Tibial nerve (tissue), 4 donors: ENCODE measurements around the gene TCERG1. TPM values are rescaled to one million over a fixed set of nuclear protein-coding genes. Genes with fewer than 3 reads are reported as not detected.

Source experiments
- DNase-seq, 2 donors: peaks; one replicate each; pipeline ENCODE4 v3.0.0-alpha.2; 2019; ENCODE audit warnings: low spot score in 2 of 2
- H3K27ac ChIP-seq, 4 donors: fragments of 200-600 bp; sonication (generic) in 3 of 4; one replicate each; pipeline ENCODE4 v1.5.1; 2017 to 2019; ENCODE audit warnings: mild to moderate bottlenecking in 1 of 4
- H3K27me3 ChIP-seq, 2 donors: fragments of 200-600 bp; sonication (generic) in 1 of 2; one replicate each; pipeline versions ENCODE4 v1.5.1 to v1.6.0; 2017 to 2019
- H3K36me3 ChIP-seq, 3 donors: fragments of 200-600 bp; sonication (generic); one replicate each; pipeline ENCODE4 v1.5.1; 2018 to 2019
- H3K4me1 ChIP-seq, 4 donors: fragments of 200-600 bp; sonication (generic) in 3 of 4; one replicate each; pipeline ENCODE4 v1.5.1; 2017 to 2019
- H3K4me3 ChIP-seq, 4 donors: fragments of 200-600 bp; sonication (generic) in 3 of 4; one replicate each; pipeline ENCODE4 v1.5.1; 2017 to 2019; ENCODE audit warnings: mild to moderate bottlenecking in 1 of 4, moderate library complexity in 1 of 4
- H3K9me3 ChIP-seq, 4 donors: fragments of 200-600 bp; sonication (generic) in 3 of 4; one replicate each; pipeline ENCODE4 v1.5.1; 2017 to 2019
- EP300 ChIP-seq, 2 donors: sonication (generic); formaldehyde crosslinking; IDR thresholded peaks; one replicate each; pipeline ENCODE4 v1.6.1; 2017; ENCODE audit warnings: antibody characterized with exemption in 2 of 2, mild to moderate bottlenecking in 1 of 2
- POLR2A ChIP-seq, 2 donors: fragments of 450-650 bp; IDR thresholded peaks; one replicate each; pipeline ENCODE4 v1.6.1; 2017; ENCODE audit warnings: antibody characterized with exemption in 2 of 2, mild to moderate bottlenecking in 2 of 2, moderate library complexity in 2 of 2
- WGBS, 2 donors: methylation state at CpG; one replicate each; pipeline ENCODE4 v1.1.5; 2018; 5-methylcytosine and 5-hydroxymethylcytosine counted together
- total RNA-seq, 4 donors: library from RNA; depleted of rRNA; stranded (reverse); fragments of >200 nt; gene quantifications; one replicate each; pipeline ENCODE4 v1.1.0, GENCODE V29; 2016
- TF ChIP-seq, protein P1 (sequence below), 5 experiments: fragments of 200-600 bp in 3 of 5; fragments of 450-650 bp in 2 of 5; sonication (generic) in 3 of 5; IDR thresholded peaks; one replicate each; pipeline ENCODE4 v1.5.1; 2016 to 2019; ENCODE audit warnings: antibody characterized with exemption in 5 of 5, mild to moderate bottlenecking in 3 of 5, moderate library complexity in 2 of 5

TCERG1 gene
- total RNA-seq, 4 donors from 2014 or later = 52.2 to 108 (median 71.9) TPM

DNA sequence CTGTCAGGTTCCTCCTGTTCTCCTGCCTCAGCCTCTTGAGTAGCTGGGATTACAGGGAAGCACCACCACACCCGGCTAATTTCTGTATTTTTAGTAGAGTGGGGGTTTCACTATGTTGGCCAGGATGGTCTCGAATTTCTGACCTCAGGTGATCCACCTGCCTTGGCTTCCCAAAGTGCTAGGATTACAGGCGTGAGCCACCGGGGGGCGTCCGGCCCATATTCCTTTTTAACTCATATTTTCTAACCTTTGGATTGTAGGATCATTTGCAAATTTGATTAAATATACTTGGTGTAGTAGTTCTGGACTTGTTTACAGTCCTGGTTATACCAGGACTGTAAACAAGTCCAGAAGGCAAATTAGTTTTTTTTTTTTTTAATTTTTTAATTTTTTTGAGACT lies 4.3 kb downstream of the TCERG1 start:
- Histone ChIP-seq H3K4me3 (no peak overlapping the region), H3K27me3 (no peaks in the 10 kb centered on the region), H3K36me3 (peaks cover 0 to 15% (median 0%) of the 10 kb centered on the region in 3 donors), H3K4me1 (peaks cover 0 to 36% (median 15%) of the 10 kb centered on the region in 4 donors), H3K27ac (no peak overlapping the region), H3K9me3 (no peaks in the 10 kb centered on the region)
- TF ChIP-seq EP300 (IDR thresholded peaks at IDR 0.05) = no peak
- TF ChIP-seq, protein P1, sequence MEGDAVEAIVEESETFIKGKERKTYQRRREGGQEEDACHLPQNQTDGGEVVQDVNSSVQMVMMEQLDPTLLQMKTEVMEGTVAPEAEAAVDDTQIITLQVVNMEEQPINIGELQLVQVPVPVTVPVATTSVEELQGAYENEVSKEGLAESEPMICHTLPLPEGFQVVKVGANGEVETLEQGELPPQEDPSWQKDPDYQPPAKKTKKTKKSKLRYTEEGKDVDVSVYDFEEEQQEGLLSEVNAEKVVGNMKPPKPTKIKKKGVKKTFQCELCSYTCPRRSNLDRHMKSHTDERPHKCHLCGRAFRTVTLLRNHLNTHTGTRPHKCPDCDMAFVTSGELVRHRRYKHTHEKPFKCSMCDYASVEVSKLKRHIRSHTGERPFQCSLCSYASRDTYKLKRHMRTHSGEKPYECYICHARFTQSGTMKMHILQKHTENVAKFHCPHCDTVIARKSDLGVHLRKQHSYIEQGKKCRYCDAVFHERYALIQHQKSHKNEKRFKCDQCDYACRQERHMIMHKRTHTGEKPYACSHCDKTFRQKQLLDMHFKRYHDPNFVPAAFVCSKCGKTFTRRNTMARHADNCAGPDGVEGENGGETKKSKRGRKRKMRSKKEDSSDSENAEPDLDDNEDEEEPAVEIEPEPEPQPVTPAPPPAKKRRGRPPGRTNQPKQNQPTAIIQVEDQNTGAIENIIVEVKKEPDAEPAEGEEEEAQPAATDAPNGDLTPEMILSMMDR (IDR thresholded peaks at IDR 0.05) = no peak
- no peak for TF ChIP-seq POLR2A (IDR thresholded peaks at IDR 0.05)
- no peak for DNase-seq
- 83 to 88% methylated on average over 6 of the region's 6 CpGs for WGBS, 2 donors

DNA sequence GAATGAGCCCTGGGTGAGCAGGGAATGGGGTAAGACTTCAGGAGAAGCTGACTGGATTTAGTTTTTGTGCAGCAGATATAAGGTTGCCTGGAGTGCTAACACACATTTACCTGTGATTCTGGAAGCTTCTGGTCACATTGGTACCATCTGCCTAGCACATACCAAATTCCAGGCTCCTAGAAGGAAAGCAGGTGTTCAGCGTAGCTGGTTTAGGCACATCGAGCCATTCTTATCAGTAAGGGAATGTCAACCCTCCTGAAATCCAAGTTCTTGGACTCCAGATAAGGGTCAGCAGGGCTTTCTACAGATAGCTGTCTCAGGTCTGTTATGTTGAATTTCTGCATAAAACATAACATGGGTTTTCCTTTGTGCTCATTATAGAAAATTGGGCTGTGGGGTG lies 10.3 kb downstream of the TCERG1 start:
- no peaks in the 10 kb centered on the region for H3K4me1 ChIP-seq
- WGBS, 2 donors = 92 to 100% methylated on average over 2 of the region's 2 CpGs
- H3K27ac ChIP-seq = no peak overlapping the region
- TF ChIP-seq, protein P1 (IDR thresholded peaks at IDR 0.05) = no peak
- TF ChIP-seq POLR2A (IDR thresholded peaks at IDR 0.05) (no peak), EP300 (IDR thresholded peaks at IDR 0.05) (no peak)
- H3K9me3 ChIP-seq = no peaks in the 10 kb centered on the region
- no peak for DNase-seq
- no peaks in the 10 kb centered on the region for H3K27me3 ChIP-seq
- no peak overlapping the region for H3K4me3 ChIP-seq
- peaks cover 4 to 48% (median 16%) of the 10 kb centered on the region in 3 donors for H3K36me3 ChIP-seq

DNA sequence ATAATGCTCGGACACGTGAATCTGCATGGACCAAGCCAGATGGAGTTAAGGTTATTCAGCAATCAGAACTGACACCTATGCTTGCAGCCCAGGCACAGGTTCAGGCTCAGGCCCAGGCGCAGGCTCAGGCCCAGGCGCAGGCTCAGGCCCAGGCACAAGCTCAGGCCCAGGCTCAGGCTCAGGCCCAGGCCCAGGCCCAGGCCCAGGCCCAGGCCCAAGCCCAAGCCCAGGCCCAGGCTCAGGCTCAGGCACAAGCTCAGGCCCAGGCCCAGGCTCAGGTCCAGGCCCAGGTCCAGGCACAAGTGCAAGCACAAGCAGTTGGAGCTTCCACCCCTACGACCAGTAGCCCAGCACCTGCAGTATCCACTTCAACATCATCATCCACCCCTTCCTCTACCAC lies 11.8 kb downstream of the TCERG1 start:
- 97% methylated on average over 5 of the region's 5 CpGs for WGBS, 2 donors
- peaks cover 4 to 55% (median 25%) of the 10 kb centered on the region in 3 donors for H3K36me3 ChIP-seq

DNA sequence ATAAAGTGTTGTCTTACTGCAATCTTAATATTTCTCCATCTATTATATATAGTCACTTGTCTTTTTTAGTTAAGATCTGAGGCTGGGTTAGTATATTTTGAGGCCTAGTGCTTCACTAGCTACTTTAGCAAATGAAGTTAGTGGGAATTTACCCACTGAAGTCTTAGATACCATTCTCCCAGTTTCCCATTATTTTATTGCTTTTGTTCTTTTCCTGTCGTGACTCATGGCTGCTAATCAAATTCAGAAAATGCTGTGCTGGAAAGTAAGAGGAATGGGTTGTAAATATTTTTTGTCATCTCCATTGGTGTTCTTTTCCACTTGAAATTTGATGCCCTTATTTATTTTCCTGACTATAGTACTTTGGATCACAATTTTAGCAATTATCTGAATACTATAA lies 14.2 kb downstream of the TCERG1 start:
- H3K36me3 ChIP-seq = peaks cover 4 to 59% (median 25%) of the 10 kb centered on the region in 3 donors
- H3K9me3 ChIP-seq = no peaks in the 10 kb centered on the region
- DNase-seq = no peak
- H3K27me3 ChIP-seq = no peaks in the 10 kb centered on the region
- TF ChIP-seq, protein P1 (IDR thresholded peaks at IDR 0.05) = no peak
- TF ChIP-seq EP300 (IDR thresholded peaks at IDR 0.05) = no peak
- TF ChIP-seq POLR2A (IDR thresholded peaks at IDR 0.05) = no peak
- H3K4me3 ChIP-seq = no peak overlapping the region
- H3K4me1 ChIP-seq = no peaks in the 10 kb centered on the region
- no peak overlapping the region for H3K27ac ChIP-seq
- WGBS, 2 donors = 37 to 45% methylated on average over 1 of the region's 1 CpG

More for the DNA sequence above, 11.8 kb downstream of the TCERG1 start:
- H3K27ac ChIP-seq = no peak overlapping the region
- H3K27me3 ChIP-seq = no peaks in the 10 kb centered on the region
- no peaks in the 10 kb centered on the region for H3K4me1 ChIP-seq
- no peak for DNase-seq
- H3K4me3 ChIP-seq = no peak overlapping the region
- TF ChIP-seq, protein P1 (IDR thresholded peaks at IDR 0.05) = no peak
- TF ChIP-seq EP300 (IDR thresholded peaks at IDR 0.05) = no peak
- no peak for TF ChIP-seq POLR2A (IDR thresholded peaks at IDR 0.05)
- H3K9me3 ChIP-seq = no peaks in the 10 kb centered on the region

DNA sequence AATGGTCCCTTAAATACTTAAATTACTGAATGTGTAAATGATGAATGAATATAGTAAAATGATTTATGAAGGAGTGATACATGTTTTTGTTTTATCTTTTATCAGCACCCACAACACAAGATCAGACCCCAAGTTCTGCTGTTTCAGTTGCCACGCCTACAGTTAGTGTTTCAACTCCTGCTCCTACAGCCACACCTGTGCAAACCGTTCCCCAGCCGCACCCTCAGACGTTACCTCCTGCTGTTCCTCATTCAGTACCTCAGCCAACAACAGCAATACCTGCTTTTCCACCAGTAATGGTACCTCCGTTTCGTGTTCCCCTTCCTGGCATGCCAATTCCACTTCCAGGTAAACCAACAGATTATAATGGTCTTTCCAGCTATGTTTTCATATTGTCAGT lies 16.3 kb downstream of the TCERG1 start:
- 91 to 92% methylated on average over 6 of the region's 6 CpGs for WGBS, 2 donors
- TF ChIP-seq EP300 (IDR thresholded peaks at IDR 0.05) = no peak
- no peak for TF ChIP-seq POLR2A (IDR thresholded peaks at IDR 0.05)
- TF ChIP-seq, protein P1 (IDR thresholded peaks at IDR 0.05) = no peak
- H3K4me1 ChIP-seq = peaks cover 0 to 9% (median 0%) of the 10 kb centered on the region in 4 donors
- no peak for DNase-seq
- H3K4me3 ChIP-seq = no peak overlapping the region
- no peaks in the 10 kb centered on the region for H3K27me3 ChIP-seq
- no peak overlapping the region for H3K27ac ChIP-seq
- peaks cover 0 to 49% (median 19%) of the 10 kb centered on the region in 3 donors for H3K36me3 ChIP-seq
- H3K9me3 ChIP-seq = no peaks in the 10 kb centered on the region
